Spleen (tissue), 11 donors: Measurements from ENCODE around the gene METTL8. TPM values are rescaled to one million over a fixed set of nuclear protein-coding genes. Genes with fewer than 3 reads are reported as not detected.

Source experiments
- DNase-seq: peaks from one replicate; pipeline ENCODE4 v3.0.0-alpha.2; 2020
- H3K27ac ChIP-seq, 8 donors: fragments of 200-600 bp; sonication (generic) in 7 of 8; 1 replicate in 4 of 8; 2 replicates in 4 of 8; pipeline versions ENCODE4 v1.5.0 to v1.8.0; 2016 to 2021; ENCODE audit warnings: inconsistent platforms in 4 of 8, mild to moderate bottlenecking in 4 of 8, moderate library complexity in 1 of 8
- H3K27me3 ChIP-seq, 7 donors: fragments of 200-600 bp; sonication (generic) in 6 of 7; replicated peaks in 1 of 7; 1 replicate in 4 of 7; 2 replicates in 3 of 7; pipeline versions ENCODE4 v1.5.0 to v1.8.0; 2016 to 2021; ENCODE audit warnings: inconsistent platforms in 3 of 7, mild to moderate bottlenecking in 1 of 7
- H3K36me3 ChIP-seq, 6 donors: fragments of 200-600 bp; sonication (generic) in 5 of 6; 1 replicate in 4 of 6; 2 replicates in 2 of 6; pipeline versions ENCODE4 v1.5.0 to v1.8.0; 2016 to 2021; ENCODE audit warnings: inconsistent platforms in 2 of 6
- H3K4me1 ChIP-seq, 6 donors: fragments of 200-600 bp; sonication (generic) in 5 of 6; 1 replicate in 3 of 6; 2 replicates in 3 of 6; pipeline versions ENCODE4 v1.5.0 to v1.8.0; 2016 to 2021; ENCODE audit warnings: inconsistent platforms in 3 of 6
- H3K4me3 ChIP-seq, 8 donors: fragments of 200-600 bp; sonication (generic) in 7 of 8; 1 replicate in 4 of 8; 2 replicates in 4 of 8; pipeline versions ENCODE4 v1.5.0 to v1.8.0; 2016 to 2021; ENCODE audit warnings: inconsistent platforms in 4 of 8, mild to moderate bottlenecking in 4 of 8, moderate library complexity in 2 of 8
- H3K9me3 ChIP-seq, 8 donors: fragments of 200-600 bp; sonication (generic) in 7 of 8; 1 replicate in 4 of 8; 2 replicates in 4 of 8; pipeline versions ENCODE4 v1.5.0 to v1.8.0; 2016 to 2021; ENCODE audit warnings: inconsistent platforms in 4 of 8
- POLR2A ChIP-seq, 3 donors: fragments of 450-650 bp; IDR thresholded peaks; one replicate each; pipeline ENCODE4 v1.5.1; 2017; ENCODE audit warnings: antibody characterized with exemption in 3 of 3, mild to moderate bottlenecking in 1 of 3
- POLR2AphosphoS5 ChIP-seq, 3 donors: sonication (generic); formaldehyde crosslinking; IDR thresholded peaks; one replicate each; pipeline ENCODE4 v1.5.1; 2017; ENCODE audit warnings: antibody characterized with exemption in 3 of 3
- WGBS, 5 donors: extraction: QIAGEN DNeasy Blood & Tissue Kit in 3 of 5; methylation state at CpG; one replicate each; pipeline versions ENCODE4 v1.1.5 to v1.1.7; 2013 to 2018; 5-methylcytosine and 5-hydroxymethylcytosine counted together
- intact Hi-C: fragments of 100-400 bp; cut with DNase I; formaldehyde crosslinking; loops from one replicate; pipeline ENCODE4 v1.15.0; 2023; ENCODE audit warnings: low total_unique reads
- polyA plus RNA-seq, 3 donors: library from polyadenylated mRNA; stranded (reverse); fragments of 200-250 nt; gene quantifications; one replicate each; pipeline ENCODE4 v1.2.1, GENCODE V29; 2013
- total RNA-seq, 7 donors: library from RNA; depleted of rRNA in 3 of 7; stranded (reverse); fragments of >200 nt in 3 of 7; fragmentation: NEBNext Ultra II Directional in 4 of 7; extraction: Animal tissue kit (Norgen Biotek cat#: 25700) in 4 of 7; gene quantifications; one replicate each; pipeline versions ENCODE4 v1.1.0 to v1.2.1, GENCODE V29; 2016 to 2021
- TF ChIP-seq, protein P1 (sequence below), 11 experiments: fragments of 200-600 bp in 7 of 11; fragments of 450-650 bp in 4 of 11; sonication (generic) in 4 of 11; IDR thresholded peaks in 8 of 11; conservative IDR thresholded peaks in 3 of 11; 1 replicate in 7 of 11; 2 replicates in 4 of 11; pipeline versions ENCODE4 v1.4.0 to v1.8.0; 2016 to 2021; ENCODE audit warnings: antibody characterized with exemption in 11 of 11, inconsistent platforms in 4 of 11, mild to moderate bottlenecking in 1 of 11
- donor health status: healthy with polysubstance abuse.
- donor health status: DM: no; HTN: no; CAD: no; lungs with moderate emphysema.
- donor health status: DM: no; HTN: no; CAD: no.
- donor health status: Bipolar disorder and iron deficiency.
- donor health status: healthy.
- donor health status: DM: no; HTN: no; CAD: no.
- donor health status: DM: yes; HTN: yes; CAD: no.

Gene METTL8
- total and polyA plus RNA-seq, 10 donors = 15.4 to 48.7 (median 24.7) TPM

DNA sequence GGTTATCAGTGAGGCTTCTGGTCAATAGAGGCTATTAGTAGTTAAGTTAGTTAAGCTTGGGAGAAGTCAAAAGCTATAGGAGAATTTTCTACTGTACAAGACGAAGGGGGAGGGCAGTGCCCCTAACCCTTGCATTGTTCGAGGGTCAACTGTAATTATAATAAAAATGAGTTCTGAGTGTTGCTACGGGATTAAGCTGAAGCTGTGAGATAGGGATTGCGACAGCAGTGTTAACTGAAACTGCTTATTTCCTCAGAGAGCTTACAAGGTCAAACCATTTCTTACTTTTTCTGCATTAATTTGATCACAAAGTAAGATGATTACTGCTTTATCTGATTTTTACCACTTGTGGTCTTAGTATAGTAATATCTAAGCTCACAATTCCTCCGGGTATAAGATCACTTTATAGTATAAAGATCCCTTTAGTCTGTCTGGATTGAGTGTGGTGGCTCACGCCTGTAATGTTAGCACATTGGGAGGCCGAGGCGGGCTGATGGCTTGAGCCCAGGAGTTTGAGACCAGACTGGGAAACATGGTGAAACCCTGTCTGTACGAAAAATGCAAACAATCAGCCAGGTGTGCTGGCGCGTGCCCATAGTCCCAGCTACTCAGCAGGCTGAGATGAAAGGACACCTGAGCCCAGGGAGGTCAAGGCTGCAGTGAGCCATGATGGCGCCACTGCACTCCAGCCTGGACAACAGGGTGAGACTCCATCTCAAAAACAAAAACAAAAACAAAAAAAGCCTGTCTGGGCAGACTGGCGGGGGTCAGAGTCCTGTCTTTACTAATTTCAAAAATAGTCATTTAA lies 153.6 kb downstream of the METTL8 start:
- no peaks in the 10 kb centered on the region for H3K36me3 ChIP-seq
- no peak overlapping the region for H3K27ac ChIP-seq
- no peak for DNase-seq
- no peaks in the 10 kb centered on the region for H3K9me3 ChIP-seq
- WGBS, 5 donors = 77 to 89% (median 85%) methylated on average over 13 of the region's 13 CpGs
- TF ChIP-seq, protein P1, sequence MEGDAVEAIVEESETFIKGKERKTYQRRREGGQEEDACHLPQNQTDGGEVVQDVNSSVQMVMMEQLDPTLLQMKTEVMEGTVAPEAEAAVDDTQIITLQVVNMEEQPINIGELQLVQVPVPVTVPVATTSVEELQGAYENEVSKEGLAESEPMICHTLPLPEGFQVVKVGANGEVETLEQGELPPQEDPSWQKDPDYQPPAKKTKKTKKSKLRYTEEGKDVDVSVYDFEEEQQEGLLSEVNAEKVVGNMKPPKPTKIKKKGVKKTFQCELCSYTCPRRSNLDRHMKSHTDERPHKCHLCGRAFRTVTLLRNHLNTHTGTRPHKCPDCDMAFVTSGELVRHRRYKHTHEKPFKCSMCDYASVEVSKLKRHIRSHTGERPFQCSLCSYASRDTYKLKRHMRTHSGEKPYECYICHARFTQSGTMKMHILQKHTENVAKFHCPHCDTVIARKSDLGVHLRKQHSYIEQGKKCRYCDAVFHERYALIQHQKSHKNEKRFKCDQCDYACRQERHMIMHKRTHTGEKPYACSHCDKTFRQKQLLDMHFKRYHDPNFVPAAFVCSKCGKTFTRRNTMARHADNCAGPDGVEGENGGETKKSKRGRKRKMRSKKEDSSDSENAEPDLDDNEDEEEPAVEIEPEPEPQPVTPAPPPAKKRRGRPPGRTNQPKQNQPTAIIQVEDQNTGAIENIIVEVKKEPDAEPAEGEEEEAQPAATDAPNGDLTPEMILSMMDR (IDR thresholded peaks at IDR 0.05 in 8 of 11, conservative IDR thresholded peaks at IDR 0.05 in 3 of 11) = no peak
- no peaks in the 10 kb centered on the region for H3K27me3 ChIP-seq
- intact Hi-C loops = no loop called here
- H3K4me1 ChIP-seq = no peaks in the 10 kb centered on the region
- no peak overlapping the region for H3K4me3 ChIP-seq

DNA sequence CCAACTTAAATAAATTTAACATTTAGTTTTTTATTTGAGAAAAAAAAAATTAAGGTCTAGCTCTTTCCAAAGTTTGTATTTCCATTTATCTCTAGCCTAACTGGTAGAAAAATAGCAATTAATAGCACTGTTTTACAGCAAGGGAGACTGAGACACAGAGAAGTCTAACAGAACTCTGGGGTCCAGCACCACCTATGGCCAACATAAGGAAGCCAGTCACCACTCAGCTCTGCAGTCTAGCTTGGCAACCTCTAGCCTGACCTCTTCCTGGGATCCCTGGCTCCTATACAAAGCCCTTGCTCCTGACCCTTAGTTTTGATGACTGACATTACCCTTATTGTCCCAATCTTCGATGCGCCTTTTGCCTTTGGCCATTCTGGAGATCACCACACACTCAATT lies 159.0 kb downstream of the METTL8 start:
- Histone ChIP-seq H3K27me3 (no peaks in the 10 kb centered on the region), H3K4me3 (no peak overlapping the region), H3K9me3 (no peaks in the 10 kb centered on the region), H3K36me3 (no peaks in the 10 kb centered on the region), H3K4me1 (no peaks in the 10 kb centered on the region), H3K27ac (no peak overlapping the region)
- no peak for DNase-seq
- intact Hi-C loops = no loop called here
- WGBS, 5 donors = 93 to 100% (median 98%) methylated on average over 2 of the region's 2 CpGs
- TF ChIP-seq, protein P1 (IDR thresholded peaks at IDR 0.05 in 8 of 11, conservative IDR thresholded peaks at IDR 0.05 in 3 of 11) = no peak
- no peak for TF ChIP-seq POLR2A (IDR thresholded peaks at IDR 0.05)
- no peak for TF ChIP-seq POLR2AphosphoS5 (IDR thresholded peaks at IDR 0.05)

DNA sequence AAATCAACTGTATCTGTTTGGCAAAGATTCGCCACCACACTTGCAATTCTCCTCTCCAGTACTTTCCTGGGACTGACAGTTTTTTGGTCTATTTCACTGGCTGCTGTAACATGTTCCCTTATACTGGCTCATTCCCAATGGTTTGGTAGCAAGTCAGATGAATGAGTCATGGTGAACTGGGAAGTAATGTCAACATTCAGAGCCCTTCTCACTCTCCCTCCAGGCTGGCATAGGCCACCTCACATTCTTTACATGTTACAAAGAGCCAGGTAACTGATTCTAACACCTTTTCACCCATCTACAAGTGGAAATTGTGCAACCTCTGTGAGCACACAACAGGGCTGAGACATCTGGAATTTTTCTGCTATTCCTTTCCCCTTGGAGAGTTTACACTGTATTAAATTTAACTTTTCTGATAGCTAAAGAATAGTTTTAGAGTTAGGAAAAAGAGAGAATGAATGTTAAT lies 161.8 kb downstream of the METTL8 start:
- Histone ChIP-seq H3K27me3 (no peaks in the 10 kb centered on the region), H3K9me3 (no peaks in the 10 kb centered on the region), H3K36me3 (no peaks in the 10 kb centered on the region), H3K4me3 (no peak overlapping the region), H3K27ac (no peak overlapping the region), H3K4me1 (no peaks in the 10 kb centered on the region)
- intact Hi-C loops = no loop called here
- WGBS, 5 donors = 46 to 82% (median 61%) methylated on average over 1 of the region's 1 CpG
- no peak for DNase-seq
- TF ChIP-seq POLR2AphosphoS5 (IDR thresholded peaks at IDR 0.05) (no peak), POLR2A (IDR thresholded peaks at IDR 0.05) (no peak)
- TF ChIP-seq, protein P1 (IDR thresholded peaks at IDR 0.05 in 8 of 11, conservative IDR thresholded peaks at IDR 0.05 in 3 of 11) = no peak

DNA sequence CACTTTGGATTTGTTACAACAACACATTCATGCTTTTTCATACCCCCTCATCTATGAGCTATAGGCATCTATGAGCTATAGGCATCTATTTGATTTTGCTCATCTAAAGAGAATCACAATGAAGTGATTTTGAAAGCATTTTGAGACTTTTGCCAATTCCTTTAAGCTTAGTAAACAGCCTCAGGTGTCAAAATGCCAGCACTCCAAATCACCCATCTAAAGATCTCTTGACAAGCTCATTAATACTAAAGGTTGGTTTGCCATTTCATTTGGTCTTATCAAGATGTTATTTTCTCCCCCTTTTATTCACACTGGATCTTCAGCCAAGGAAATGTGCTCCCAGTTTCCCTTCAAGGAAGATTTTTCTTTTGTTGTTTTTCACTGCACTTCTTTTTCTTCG lies 162.4 kb downstream of the METTL8 start:
- Histone ChIP-seq H3K9me3 (no peaks in the 10 kb centered on the region), H3K4me1 (peaks cover 0 to 3% (median 0%) of the 10 kb centered on the region in 6 donors), H3K27me3 (no peaks in the 10 kb centered on the region), H3K36me3 (no peaks in the 10 kb centered on the region), H3K27ac (no peak overlapping the region), H3K4me3 (no peak overlapping the region)
- intact Hi-C loops = no loop called here
- DNase-seq = no peak
- TF ChIP-seq, protein P1 (IDR thresholded peaks at IDR 0.05 in 8 of 11, conservative IDR thresholded peaks at IDR 0.05 in 3 of 11) = no peak
- TF ChIP-seq POLR2A (IDR thresholded peaks at IDR 0.05) = no peak
- no peak for TF ChIP-seq POLR2AphosphoS5 (IDR thresholded peaks at IDR 0.05)
- 74 to 89% (median 82%) methylated on average over 1 of the region's 1 CpG for WGBS, 5 donors
